HG02588 (cell line): ENCODE results near the gene CDIPT.
"Not testable (repeated sequence)": the region's sequence is repeated elsewhere in the genome, so short reads cannot be mapped to it uniquely, and the experiment has no call there.

Experiments used
- ATAC-seq: cut with Tn5 transposase; IDR thresholded peaks from one replicate; pipeline ENCODE4 v1.9.1; 2021; ENCODE audit warnings: mild to moderate bottlenecking, moderate library complexity; ENCODE audit not compliant: unreplicated experiment

CDIPT gene, protein sequence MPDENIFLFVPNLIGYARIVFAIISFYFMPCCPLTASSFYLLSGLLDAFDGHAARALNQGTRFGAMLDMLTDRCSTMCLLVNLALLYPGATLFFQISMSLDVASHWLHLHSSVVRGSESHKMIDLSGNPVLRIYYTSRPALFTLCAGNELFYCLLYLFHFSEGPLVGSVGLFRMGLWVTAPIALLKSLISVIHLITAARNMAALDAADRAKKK

GRCh38 chr16:29862884-29863668 lies at the start of gene CDIPT:
CDIPT (minus strand) TSS chr16:29863226; CDS start chr16:29862857, 369 bp downstream.
- ATAC-seq: peak; percentile 92

DNA sequence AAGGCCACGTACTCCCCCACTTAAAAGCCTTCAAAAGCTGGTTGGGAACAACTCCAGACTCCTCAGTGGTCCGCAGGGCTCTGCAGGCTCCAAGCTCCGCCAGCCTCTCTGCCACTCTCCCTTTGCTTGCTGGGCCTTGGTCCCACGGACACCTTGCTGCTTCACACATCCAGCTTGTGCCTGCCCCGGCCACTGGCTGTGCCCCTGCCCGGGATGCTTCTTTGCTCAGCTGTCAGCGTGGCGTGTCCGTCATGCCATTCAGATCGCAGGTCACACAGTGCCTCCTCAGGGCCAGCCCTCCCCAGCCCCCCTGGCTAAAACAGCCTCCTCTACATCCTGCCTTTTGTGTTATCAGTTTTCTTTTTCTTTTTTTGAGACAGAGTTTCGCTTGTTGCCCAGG lies 49.1 kb upstream of the CDIPT start:
- no peak for ATAC-seq

DNA sequence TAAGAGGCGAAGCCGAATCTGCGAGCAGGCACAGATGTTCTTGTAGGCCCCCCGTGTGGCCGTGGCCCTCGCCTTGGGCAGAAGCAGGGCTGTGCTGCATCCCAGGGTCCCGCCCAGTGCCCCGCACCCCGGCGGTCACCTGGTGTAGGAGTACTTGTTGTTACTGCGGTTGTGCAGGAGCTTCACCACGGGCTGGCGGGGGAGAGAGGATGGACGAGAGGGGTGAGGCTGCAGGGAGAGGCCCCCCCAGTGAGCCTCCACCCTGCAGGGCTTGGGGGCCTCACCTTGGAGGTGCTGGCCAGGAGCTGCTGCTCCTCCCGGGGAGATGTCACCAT lies 48.6 kb upstream of the CDIPT start:
- ATAC-seq: no peak

GRCh38 chr16:29910819-29911675 lies 48.0 kb upstream of the CDIPT start:
- no peak for ATAC-seq

DNA sequence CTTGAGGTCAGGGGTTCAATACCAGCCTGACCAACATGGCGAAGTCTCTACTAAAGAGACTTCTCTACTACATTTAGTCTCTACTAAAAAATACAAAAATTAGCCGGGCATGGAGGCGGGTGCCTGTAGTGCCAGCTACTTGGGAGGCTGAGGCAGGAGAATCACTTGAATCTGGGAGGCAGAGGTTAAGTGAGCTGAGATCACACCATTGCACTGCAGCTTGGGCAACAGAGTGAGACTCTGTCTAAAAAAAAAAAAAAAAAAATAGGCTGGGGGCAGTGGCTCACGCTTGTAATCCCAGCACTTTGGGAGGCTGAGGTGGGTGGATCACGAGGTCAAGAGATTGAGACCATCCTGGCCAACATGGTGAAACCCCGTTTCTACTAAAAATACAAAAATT lies 46.8 kb upstream of the CDIPT start:
- ATAC-seq: not testable (repeated sequence)

GRCh38 chr16:29909391-29909790 lies 46.4 kb upstream of the CDIPT start:
- ATAC-seq: no peak

GRCh38 chr16:29908719-29909220 lies 45.7 kb upstream of the CDIPT start:
- no peak for ATAC-seq

GRCh38 chr16:29907973-29908372 lies 44.9 kb upstream of the CDIPT start:
- no peak for ATAC-seq

GRCh38 chr16:29906520-29907244 lies 43.7 kb upstream of the CDIPT start:
- ATAC-seq: no peak

DNA sequence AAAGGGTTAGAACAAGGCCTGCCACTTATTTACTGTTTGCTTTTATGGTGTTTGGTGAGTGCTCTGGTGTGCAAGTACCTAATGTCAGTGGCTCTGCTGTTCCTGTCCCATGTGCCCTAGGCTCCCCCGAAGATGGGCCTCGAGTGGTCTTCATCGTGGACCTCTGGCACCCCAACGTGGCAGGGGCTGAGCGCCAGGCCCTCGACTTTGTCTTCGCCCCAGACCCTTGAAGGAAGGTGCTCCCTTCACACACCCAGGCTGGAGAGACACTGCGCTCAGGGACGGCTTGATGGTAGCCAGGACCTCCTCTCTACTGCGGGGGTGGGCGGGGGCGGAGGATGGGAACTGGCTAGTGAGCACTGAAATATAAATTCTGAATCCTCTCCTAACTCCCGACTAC lies 42.6 kb upstream of the CDIPT start:
- ATAC-seq: no peak

GRCh38 chr16:29904947-29905346 lies 41.9 kb upstream of the CDIPT start:
- ATAC-seq: no peak

GRCh38 chr16:29903590-29903989 lies 40.6 kb upstream of the CDIPT start:
- ATAC-seq: no peak

- ATAC-seq: no peak
These were observed 38.5 kb upstream of the CDIPT start for GRCh38 chr16:29901607-29901945.

DNA sequence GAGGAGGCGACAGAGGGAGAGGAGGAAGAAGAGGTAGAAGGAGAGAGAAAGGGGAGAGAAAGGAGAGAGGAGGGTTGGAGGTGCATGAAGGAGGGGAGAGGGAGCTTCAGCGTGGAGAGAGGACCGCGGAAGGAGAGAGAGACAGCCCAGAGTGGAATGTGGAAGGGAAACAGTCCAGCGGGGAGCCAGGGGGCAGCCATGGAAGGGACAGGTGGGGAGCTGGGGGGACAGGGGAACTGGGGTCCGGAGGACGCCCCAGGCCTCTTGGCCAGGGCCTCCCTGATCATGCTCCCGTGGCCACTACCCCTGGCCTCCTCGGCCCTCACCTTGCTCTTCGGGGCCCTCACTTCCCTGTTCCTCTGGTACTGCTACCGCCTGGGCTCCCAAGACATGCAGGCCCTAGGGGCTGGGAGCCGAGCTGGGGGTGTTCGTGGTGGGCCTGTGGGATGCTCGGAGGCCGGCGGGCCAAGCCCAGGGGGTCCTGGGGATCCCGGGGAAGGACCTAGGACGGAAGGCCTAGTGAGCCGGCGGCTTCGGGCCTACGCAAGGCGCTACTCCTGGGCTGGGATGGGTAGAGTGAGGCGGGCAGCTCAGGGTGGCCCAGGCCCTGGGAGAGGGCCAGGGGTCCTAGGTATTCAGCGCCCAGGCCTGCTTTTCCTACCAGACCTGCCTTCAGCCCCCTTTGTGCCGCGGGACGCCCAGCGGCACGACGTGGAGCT lies 38.0 kb upstream of the CDIPT start:
- no peak for ATAC-seq

DNA sequence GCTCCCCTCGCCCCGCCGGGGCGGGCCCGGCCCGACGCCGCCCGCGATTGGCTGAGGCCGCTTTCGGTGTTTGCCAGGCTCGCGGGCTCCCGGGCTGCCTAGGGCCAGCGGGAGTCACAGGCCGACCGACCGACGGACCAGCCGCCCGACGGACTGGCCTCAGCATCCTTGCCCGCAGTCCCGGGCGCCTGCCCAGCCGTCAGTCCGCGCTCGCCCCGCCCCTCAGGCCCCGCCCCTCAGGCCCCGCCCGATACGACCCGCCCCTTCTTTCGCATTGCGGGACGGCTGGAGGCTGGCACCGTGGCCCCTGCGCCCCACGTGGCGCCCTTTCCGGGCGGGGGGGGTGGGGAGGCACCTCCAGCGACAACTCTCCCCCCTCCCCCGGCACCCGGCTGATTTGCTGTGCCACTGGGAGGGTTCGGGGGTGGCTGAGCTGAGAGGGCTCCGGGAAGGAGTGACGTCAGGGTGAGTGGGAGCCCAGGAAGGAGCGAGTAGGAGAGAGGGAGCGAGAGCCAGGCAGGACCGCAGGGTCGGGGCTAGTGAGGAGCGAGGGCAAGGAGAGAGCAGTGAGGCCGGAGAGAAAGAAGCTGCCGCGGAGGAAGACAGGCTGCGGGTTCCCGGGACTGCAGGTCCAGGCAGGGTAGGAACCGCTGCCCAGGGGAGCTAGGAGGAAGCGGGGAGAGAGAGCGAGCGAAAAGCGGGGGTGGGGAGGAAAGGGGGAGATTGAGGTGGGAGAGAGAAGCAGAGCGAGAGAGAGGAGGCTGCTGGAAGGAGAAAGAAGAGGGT lies 37.3 kb upstream of the CDIPT start, which contains the start of gene ASPHD1:
ASPHD1 (plus strand) TSS at position 387 of the 786 bp plus-strand sequence. CDS start 484 bp downstream, outside the sequence.
- ATAC-seq: peak; percentile 65

- ATAC-seq: no peak
These were observed 36.6 kb upstream of the CDIPT start, which contains the start of gene SEZ6L2 for GRCh38 chr16:29899516-29900101. SEZ6L2 (minus strand) TSS chr16:29899550; CDS start chr16:29899019, 531 bp downstream.

GRCh38 chr16:29898804-29899515 lies 35.9 kb upstream of the CDIPT start:
- no peak for ATAC-seq

DNA sequence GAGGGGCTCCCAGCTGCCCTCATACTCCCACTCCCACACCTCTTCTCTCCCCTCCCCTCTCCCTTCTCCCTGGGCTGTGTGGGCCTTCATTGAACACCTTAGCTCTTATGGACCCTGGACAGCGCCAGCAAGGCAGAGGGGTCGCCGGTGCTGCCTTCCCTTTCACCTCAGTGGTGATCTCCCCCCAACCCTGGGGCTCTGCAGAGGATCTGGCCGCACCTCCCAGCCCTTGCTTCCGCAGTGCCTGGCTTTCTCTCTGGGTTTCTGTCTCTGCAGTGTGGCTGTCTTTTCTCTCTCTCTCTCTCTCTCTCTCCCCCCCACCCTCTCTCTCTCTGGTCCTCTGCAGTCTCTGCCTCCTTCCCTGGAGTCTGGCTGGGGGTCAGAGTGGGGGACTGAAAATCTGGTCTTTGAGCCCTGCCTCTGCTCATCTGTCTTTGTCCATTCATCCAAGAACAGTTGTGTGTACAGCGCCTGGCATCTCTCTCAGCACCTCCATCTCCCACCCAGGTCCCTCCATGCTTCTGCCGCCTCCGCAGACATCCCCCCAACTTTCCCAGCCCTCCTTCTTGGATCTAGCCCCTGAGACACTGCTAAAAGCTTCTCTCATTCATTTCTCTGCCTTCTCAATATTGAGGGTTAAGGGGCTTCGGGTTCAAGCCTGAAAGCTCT lies 35.2 kb upstream of the CDIPT start:
- no peak for ATAC-seq
